Bronchial epithelial cell (primary cell): ENCODE measurements around the gene TRIAP1. TPM values are rescaled to one million over a fixed set of nuclear protein-coding genes. Genes with fewer than 3 reads are reported as not detected.
"Not testable (repeated sequence)": the region's sequence is repeated elsewhere in the genome, so short reads cannot be mapped to it uniquely, and the experiment has no call there.

Source experiments
- DNase-seq: peaks from one replicate; pipeline ENCODE4 v3.0.0-alpha.2; 2010; ENCODE audit warnings: low read depth
- FAIRE-seq: peaks from 2 replicates; lab custom pipeline; 2011; peaks lifted over from hg19 to GRCh38; lab: Jason Lieb, UNC
- H3K27me3 ChIP-seq: 2 replicates; pipeline ENCODE4 v1.5.1; 2011; ENCODE audit warnings: low read length; ENCODE audit not compliant: control insufficient read depth, insufficient read depth
- H3K36me3 ChIP-seq: 2 replicates; pipeline ENCODE4 v1.5.1; 2011; ENCODE audit warnings: low read length; ENCODE audit not compliant: control insufficient read depth, insufficient read depth
- H3K4me3 ChIP-seq: 2 replicates; pipeline ENCODE4 v1.5.1; 2011; ENCODE audit warnings: mild to moderate bottlenecking, low read depth, low read length, control low read depth
- total RNA-seq: library from RNA; depleted of rRNA; stranded (reverse); fragments of >200 nt; gene quantifications from 2 replicates; pipeline ENCODE4 v1.2.1, GENCODE V29; 2014
- TF ChIP-seq, protein P1 (sequence below): IDR thresholded peaks from 2 replicates; pipeline ENCODE4 v1.5.1; 2011; ENCODE audit warnings: mild to moderate bottlenecking, moderate library complexity, low read length, control low read depth, inconsistent platforms; ENCODE audit not compliant: insufficient read depth, severe bottlenecking

Gene TRIAP1
- total RNA-seq, 1 donor from 2014 or later, result 40.5 TPM

DNA sequence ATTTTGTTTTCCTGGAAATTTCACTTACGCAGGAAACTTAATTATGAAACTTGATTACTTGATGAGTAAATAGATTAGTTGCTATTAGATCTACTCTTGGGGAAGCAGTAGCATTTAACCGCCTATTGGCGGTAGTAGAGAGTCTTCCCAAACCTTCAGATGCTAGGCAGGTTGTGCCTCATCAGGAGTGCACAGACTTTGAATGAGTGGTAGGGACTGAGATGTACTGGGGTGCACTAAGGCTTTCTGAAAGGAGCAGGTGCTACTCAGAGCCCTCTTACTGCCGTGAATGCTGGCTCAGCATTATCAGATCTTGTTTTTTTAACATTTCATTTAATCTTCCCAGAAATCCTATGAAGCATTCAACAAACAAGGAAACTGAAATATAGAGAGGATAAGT, 7.8 kb upstream of the TRIAP1 start:
- TF ChIP-seq, protein P1, sequence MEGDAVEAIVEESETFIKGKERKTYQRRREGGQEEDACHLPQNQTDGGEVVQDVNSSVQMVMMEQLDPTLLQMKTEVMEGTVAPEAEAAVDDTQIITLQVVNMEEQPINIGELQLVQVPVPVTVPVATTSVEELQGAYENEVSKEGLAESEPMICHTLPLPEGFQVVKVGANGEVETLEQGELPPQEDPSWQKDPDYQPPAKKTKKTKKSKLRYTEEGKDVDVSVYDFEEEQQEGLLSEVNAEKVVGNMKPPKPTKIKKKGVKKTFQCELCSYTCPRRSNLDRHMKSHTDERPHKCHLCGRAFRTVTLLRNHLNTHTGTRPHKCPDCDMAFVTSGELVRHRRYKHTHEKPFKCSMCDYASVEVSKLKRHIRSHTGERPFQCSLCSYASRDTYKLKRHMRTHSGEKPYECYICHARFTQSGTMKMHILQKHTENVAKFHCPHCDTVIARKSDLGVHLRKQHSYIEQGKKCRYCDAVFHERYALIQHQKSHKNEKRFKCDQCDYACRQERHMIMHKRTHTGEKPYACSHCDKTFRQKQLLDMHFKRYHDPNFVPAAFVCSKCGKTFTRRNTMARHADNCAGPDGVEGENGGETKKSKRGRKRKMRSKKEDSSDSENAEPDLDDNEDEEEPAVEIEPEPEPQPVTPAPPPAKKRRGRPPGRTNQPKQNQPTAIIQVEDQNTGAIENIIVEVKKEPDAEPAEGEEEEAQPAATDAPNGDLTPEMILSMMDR, result peak; percentile 54
- FAIRE-seq (no peak), DNase-seq (peak; percentile 51)
- H3K4me3 ChIP-seq, result no peak overlapping the region
- peaks cover 13% of the 10 kb centered on the region for H3K36me3 ChIP-seq
- no peaks in the 10 kb centered on the region for H3K27me3 ChIP-seq

DNA sequence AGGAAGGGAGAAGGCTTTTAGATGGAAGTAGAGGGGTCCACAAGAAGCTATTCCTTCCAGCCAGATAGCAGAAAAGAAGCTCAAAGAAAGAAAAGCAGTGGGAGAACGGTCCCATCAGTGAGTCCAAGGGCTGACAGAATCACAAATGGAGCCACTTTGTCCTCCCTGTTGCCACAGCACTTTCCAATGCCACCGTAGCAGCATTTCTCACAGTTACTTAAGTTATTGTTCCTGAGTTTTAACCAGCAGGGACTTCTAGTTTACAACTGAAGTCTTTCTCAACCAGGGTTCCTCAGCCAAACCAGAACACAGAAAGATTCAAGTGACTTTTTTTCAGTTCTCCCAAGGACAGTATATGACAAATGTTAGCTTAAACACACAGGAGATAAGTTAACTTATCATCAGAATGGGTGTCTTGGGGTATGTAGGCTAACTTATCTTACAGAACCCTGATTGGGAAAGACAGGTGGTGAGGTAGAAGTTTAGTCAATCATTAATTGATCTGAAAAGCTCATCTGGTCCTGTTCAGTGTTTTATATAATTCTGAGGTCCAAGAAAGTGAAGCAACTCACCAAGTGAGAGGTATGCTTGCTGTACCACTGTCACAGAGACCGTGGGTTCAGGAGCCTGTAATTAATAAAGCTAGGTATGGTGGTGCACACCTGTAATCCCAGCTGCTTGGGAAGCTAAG, 7.0 kb upstream of the TRIAP1 start:
- Histone ChIP-seq H3K36me3 (peaks cover 8% of the 10 kb centered on the region), H3K4me3 (no peak overlapping the region), H3K27me3 (no peaks in the 10 kb centered on the region)
- TF ChIP-seq, protein P1, result no peak
- DNase-seq, result no peak
- FAIRE-seq, result no peak

DNA sequence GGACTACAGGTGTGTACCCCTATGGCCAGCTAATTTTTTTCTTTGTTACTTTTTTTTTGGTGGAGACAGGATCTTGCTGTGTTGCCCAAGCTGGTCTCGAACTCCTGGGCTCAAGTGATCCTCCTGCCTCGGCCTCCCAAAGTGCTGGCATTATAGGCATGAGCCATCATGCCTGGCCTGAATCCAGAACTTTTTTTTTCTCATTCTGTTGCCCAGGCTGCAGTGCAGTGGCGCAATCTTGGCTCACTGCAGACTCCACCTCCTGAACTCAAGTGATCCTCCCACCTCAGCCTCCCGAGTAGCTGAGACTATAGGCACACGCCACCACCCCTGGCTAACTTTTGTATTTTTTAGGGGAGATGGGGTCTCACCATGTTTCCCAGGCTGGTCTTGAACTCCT, 6.3 kb upstream of the TRIAP1 start:
- not testable (repeated sequence) for H3K36me3 ChIP-seq, H3K27me3 ChIP-seq, DNase-seq, FAIRE-seq, H3K4me3 ChIP-seq

DNA sequence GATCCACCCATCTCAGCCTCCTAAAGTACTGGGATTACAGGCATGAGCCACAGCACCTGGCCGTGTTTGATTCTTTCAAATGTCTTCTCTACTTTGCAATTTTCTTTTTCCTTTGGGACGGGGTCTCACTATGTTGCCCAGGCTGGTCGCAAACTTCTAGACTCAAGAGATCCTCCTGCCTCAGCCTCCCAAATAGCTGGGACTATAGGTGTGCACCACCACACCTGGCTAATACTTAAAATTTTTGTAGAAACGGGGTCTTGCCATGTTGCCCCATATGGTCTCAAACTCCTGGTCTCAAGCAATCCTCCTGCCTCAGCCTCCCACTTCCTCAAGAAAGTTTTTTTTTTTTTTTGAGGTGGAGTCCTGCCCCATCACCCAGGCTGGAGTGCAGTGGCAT, 1.8 kb upstream of the TRIAP1 start:
- Histone ChIP-seq H3K27me3 (no peaks in the 10 kb centered on the region), H3K36me3 (peaks cover 9% of the 10 kb centered on the region), H3K4me3 (no peak overlapping the region)
- no peak for DNase-seq
- FAIRE-seq, result no peak
- TF ChIP-seq, protein P1, result no peak

DNA sequence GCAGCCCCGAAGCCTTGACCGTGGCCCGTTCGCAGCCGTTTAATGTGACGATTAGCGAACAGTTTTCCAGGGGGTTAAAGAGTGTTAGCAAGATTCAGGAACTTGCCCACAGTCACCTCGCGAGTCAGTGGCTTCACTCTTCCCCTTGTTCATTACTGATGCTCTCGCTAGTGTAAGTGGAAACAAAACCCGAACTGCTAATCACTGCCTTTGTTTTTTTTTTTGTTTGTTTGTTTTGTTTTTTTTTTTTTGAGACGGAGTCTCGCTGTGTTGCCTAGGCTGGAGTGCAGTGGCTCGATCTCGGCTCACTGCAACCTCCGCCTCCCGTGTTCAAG, 627 bp upstream of the TRIAP1 start:
- H3K36me3 ChIP-seq, DNase-seq, H3K27me3 ChIP-seq, FAIRE-seq: not testable (repeated sequence)
- peak overlapping the region; percentile 97 for H3K4me3 ChIP-seq

DNA sequence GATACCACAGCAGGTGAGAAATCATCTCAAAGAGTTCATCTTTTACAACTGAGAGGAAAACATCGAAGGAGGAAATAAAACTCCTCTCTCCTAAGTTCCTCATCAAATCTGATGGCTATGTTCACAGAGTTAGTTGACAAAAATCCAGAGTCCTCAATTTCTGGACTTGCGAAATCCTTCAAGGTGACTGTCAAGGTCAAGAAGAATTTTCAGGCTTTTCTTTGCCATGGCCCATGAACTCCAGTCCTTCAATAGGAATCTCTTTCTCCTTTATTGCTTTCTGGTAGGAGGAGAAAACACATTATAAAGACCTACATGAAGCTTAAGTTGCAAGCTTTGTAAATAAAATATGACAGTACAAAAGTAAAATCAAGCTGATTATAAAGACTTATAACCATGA, 1.5 kb downstream of the TRIAP1 start:
- H3K27me3 ChIP-seq, result no peaks in the 10 kb centered on the region
- H3K4me3 ChIP-seq, result no peak overlapping the region
- TF ChIP-seq, protein P1, result no peak
- H3K36me3 ChIP-seq, result peaks cover 8% of the 10 kb centered on the region
- DNase-seq (no peak), FAIRE-seq (no peak)

DNA sequence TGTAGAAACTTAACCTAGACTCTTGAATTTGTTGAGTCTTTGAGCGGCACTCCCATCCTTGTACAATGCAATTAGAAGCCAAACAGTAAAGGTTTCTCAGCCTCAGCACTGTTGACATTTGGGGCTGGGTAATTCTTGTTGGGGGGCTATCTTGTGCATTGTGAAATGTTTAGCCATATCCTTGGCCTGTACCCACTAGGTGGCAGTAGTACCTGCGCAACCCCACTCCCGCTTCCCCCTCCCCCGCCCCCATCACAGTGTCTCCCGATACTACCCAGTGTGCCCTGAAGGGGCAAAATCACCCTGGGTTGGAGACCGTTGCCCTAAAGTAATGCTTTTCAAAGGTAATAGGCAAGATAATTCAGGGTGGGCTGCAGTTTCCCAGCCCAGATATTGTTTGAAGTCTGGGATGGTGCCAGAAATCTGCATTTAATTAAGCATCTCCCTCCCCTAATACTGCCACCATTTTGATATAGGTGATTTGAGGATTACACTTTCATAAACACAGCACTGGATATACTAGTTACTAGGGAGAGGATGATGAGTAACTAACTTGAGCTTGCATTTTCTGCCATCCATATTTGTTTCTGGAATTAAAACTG, 6.4 kb downstream of the TRIAP1 start:
- TF ChIP-seq, protein P1, result peak; percentile 75
- FAIRE-seq, result no peak
- no peaks in the 10 kb centered on the region for H3K27me3 ChIP-seq
- no peak overlapping the region for H3K4me3 ChIP-seq
- peaks cover 10% of the 10 kb centered on the region for H3K36me3 ChIP-seq
- DNase-seq, result peak; percentile 55
